ENCODE measurements around the gene TSPOAP1. TPM values are rescaled to one million over a fixed set of nuclear protein-coding genes. Genes with fewer than 3 reads are reported as not detected.

Gene TSPOAP1
- total and polyA plus RNA-seq, 2 of the 4 experiments (the other 2 are of a cell fraction), result 0.90 to 1.6 TPM

DNA sequence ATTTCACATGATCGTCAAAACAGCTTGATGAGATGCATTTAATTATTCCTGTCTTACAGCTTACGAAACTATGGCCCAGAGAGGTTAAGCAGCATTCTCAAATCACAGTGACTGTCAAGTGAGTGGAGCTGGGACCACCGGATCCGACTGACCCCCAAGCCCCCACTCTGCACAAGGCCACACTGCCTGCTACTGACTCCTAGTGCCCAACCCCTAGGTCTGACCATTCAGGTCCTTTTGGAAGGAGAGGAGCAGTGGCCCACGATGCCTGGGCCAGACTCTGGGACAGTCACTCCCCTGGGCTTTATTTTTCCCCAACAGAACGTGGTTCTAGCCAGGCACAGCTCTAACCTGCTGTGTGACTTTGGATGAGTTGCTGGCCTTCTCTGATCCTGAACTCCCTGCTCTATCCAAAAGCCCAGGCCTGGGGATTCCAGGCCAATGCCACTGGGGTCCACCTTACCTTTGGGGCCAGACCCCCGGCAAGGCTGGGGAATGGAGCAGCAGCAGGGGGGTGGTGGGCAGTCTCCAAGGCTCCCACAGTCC lies 9.9 kb downstream of the TSPOAP1 start:
- no peak for DNase-seq
- dilution Hi-C loops (cut with HindIII; ENCODE audit: low sequenced_read_pairs, unreplicated experiment), result no loop called here
- Histone ChIP-seq H3K9me1 (ENCODE audit: insufficient read depth, low read length) (no peaks in the 10 kb centered on the region), H2BK5ac (ENCODE audit: low read depth, low read length, poor library complexity, severe bottlenecking) (no peak overlapping the region), H2AK5ac (ENCODE audit: low read depth, low read length) (no peak overlapping the region; the same call in 1 of the 2 replicates), H2BK20ac (ENCODE audit: low read depth, low read length) (no peak overlapping the region), H3K18ac (ENCODE audit: low read depth, low read length) (no peak overlapping the region), H3K9me3 (ENCODE audit: control insufficient read depth, insufficient read depth, low read length) (no peaks in the 10 kb centered on the region), H3K36me3 (ENCODE audit: control insufficient read depth, insufficient read depth, low read length) (peaks cover 3% of the 10 kb centered on the region; the same call in 1 of the 2 replicates), H4K8ac (ENCODE audit: low read depth in 2 of 2, low read length in 2 of 2) (no peak overlapping the region), H2AFZ (replicated peaks; ENCODE audit: low read length, poor library complexity) (no peak overlapping the region), H3K4me1 (ENCODE audit: control insufficient read depth, insufficient read depth, low read length) (no peaks in the 10 kb centered on the region), H3K4ac (ENCODE audit: low read depth, low read length) (no peak overlapping the region), H3K27me3 (ENCODE audit: control insufficient read depth, insufficient read depth, low read length) (no peaks in the 10 kb centered on the region; the same call in 1 of the 2 replicates), H3K23ac (ENCODE audit: low read depth, low read length) (no peak overlapping the region), H4K5ac (ENCODE audit: low read depth, low read length) (no peak overlapping the region), H3K9ac (ENCODE audit: low read depth, low read length) (no peak overlapping the region), H3K4me3 (ENCODE audit: insufficient read depth, low read depth, low read length) (no peak overlapping the region), H3K14ac (replicated peaks; ENCODE audit: low read depth, low read length) (no peak overlapping the region), H3K27ac (ENCODE audit: insufficient read depth, low read length) (no peak overlapping the region), H4K20me1 (ENCODE audit: insufficient read depth, low read length) (no peaks in the 10 kb centered on the region), H2BK120ac (ENCODE audit: low read depth, low read length) (no peak overlapping the region), H3K4me2 (ENCODE audit: low read depth, low read length) (no peak overlapping the region), H3K56ac (ENCODE audit: extremely low read depth, insufficient read depth, low read length) (no peak overlapping the region), H3K79me1 (ENCODE audit: low read depth in 1 of 2, low read length in 2 of 2) (no peaks in the 10 kb centered on the region), H2AK9ac (replicated peaks; ENCODE audit: low read depth, low read length, poor library complexity) (no peak overlapping the region), H2BK15ac (ENCODE audit: low read depth, low read length) (no peak overlapping the region), H4K91ac (ENCODE audit: insufficient read depth, low read depth, low read length) (no peak overlapping the region)
- intact Hi-C loops (cut with micrococcal nuclease), result no loop called here
- in situ Hi-C loops (cut with MboI; ENCODE audit: low sequenced_read_pairs), result loop anchor here (5.0 kb wide), 2 partner anchors 99 to 129 kb away; partner anchors contain the start of gene RNF43
- 71% methylated on average over 3 of the region's 7 CpGs; no CpG with 5 or more reads in 1 of the 2 experiments for WGBS, 2 experiments (ENCODE audit: extremely low coverage in 2 of 2, insufficient read length in 1 of 2)
- ChIA-PET CTCF (interaction anchor here (0.6 to 1.5 kb wide), 2 partner anchors 99 to 129 kb away, joined by 3 to 8 read pairs; no protein-coding TSS in a partner anchor), POLR2A (ENCODE audit: unreplicated experiment) (no interaction called here)
- no TSS peak for BruUV-seq (replicated peaks)
- ATAC-seq (ENCODE audit: low read depth), result no peak
- TF ChIP-seq, protein P1, sequence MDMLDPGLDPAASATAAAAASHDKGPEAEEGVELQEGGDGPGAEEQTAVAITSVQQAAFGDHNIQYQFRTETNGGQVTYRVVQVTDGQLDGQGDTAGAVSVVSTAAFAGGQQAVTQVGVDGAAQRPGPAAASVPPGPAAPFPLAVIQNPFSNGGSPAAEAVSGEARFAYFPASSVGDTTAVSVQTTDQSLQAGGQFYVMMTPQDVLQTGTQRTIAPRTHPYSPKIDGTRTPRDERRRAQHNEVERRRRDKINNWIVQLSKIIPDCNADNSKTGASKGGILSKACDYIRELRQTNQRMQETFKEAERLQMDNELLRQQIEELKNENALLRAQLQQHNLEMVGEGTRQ (IDR thresholded peaks at IDR 0.05; ENCODE audit: low read depth, low read length), result no peak
- TF ChIP-seq RAD21 (IDR thresholded peaks at IDR 0.05; ENCODE audit: low read length) (no peak), BHLHE40 (IDR thresholded peaks at IDR 0.05; ENCODE audit: low read depth, low read length) (no peak), FOS (IDR thresholded peaks at IDR 0.05; ENCODE audit: low read depth, low read length) (no peak), POLR2A (IDR thresholded peaks at IDR 0.05; ENCODE audit: low read depth, low read length) (no peak), RCOR1 (IDR thresholded peaks at IDR 0.05; ENCODE audit: insufficient replicate concordance, low read length) (no peak), MAFK (IDR thresholded peaks at IDR 0.05; ENCODE audit: low read depth, low read length) (no peak), NFE2L2 (IDR thresholded peaks at IDR 0.05; ENCODE audit: low read depth, low read length) (no peak), CHD1 (IDR thresholded peaks at IDR 0.05; ENCODE audit: low read depth, low read length) (no peak), CEBPB (IDR thresholded peaks at IDR 0.05; ENCODE audit: low read depth, low read length) (no peak), RFX5 (IDR thresholded peaks at IDR 0.05; ENCODE audit: low read depth, low read length) (no peak), MAZ (IDR thresholded peaks at IDR 0.05; ENCODE audit: borderline replicate concordance, low read depth, low read length) (no peak)
- TF ChIP-seq, protein P2, sequence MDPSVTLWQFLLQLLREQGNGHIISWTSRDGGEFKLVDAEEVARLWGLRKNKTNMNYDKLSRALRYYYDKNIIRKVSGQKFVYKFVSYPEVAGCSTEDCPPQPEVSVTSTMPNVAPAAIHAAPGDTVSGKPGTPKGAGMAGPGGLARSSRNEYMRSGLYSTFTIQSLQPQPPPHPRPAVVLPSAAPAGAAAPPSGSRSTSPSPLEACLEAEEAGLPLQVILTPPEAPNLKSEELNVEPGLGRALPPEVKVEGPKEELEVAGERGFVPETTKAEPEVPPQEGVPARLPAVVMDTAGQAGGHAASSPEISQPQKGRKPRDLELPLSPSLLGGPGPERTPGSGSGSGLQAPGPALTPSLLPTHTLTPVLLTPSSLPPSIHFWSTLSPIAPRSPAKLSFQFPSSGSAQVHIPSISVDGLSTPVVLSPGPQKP (IDR thresholded peaks at IDR 0.05; ENCODE audit: borderline replicate concordance, low read depth, low read length), result no peak
- TF ChIP-seq, protein P3, sequence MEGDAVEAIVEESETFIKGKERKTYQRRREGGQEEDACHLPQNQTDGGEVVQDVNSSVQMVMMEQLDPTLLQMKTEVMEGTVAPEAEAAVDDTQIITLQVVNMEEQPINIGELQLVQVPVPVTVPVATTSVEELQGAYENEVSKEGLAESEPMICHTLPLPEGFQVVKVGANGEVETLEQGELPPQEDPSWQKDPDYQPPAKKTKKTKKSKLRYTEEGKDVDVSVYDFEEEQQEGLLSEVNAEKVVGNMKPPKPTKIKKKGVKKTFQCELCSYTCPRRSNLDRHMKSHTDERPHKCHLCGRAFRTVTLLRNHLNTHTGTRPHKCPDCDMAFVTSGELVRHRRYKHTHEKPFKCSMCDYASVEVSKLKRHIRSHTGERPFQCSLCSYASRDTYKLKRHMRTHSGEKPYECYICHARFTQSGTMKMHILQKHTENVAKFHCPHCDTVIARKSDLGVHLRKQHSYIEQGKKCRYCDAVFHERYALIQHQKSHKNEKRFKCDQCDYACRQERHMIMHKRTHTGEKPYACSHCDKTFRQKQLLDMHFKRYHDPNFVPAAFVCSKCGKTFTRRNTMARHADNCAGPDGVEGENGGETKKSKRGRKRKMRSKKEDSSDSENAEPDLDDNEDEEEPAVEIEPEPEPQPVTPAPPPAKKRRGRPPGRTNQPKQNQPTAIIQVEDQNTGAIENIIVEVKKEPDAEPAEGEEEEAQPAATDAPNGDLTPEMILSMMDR (conservative IDR thresholded peaks at IDR 0.05; ENCODE audit: low read depth, low read length), result no peak

Measured in IMR-90 (cell line).